Skeletal muscle cell (primary cell): ENCODE measurements around the gene MACROD2.

Experiments
- DNase-seq: peaks from one replicate; pipeline ENCODE4 v3.0.0-alpha.2; 2010; ENCODE audit warnings: low read depth
- H3K4me3 ChIP-seq: 2 replicates; pipeline ENCODE4 v1.5.1; 2011; ENCODE audit warnings: low read depth, mild to moderate bottlenecking, control low read depth, low read length, moderate library complexity

Gene MACROD2

DNA sequence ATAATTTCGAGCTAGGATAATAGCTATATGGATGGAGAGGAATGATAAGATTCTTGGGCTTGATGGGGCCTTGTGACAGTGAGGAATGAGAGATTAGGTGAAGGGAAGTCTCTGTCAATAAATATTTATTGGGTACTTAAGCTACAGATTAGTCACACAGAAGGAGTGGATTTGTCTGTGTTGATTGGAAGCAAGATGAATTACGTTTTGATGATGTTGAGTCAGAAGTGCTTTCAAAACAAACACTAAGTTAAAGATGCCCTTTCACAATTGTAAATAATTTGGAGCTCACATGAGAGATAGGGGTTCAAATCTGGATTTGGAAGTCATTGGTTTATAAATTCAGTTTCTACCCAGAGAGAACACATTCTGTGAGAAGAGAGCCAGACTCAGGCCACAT, 1743.7 kb downstream of the MACROD2 start:
- H3K4me3 ChIP-seq, result no peak overlapping the region
- no peak for DNase-seq

GRCh38 chr20:15740046-15740775, 1744.9 kb downstream of the MACROD2 start:
- no peak overlapping the region for H3K4me3 ChIP-seq
- no peak for DNase-seq

- H3K4me3 ChIP-seq, result no peak overlapping the region
- DNase-seq, result no peak
These were observed 1746.8 kb downstream of the MACROD2 start for GRCh38 chr20:15742087-15742486.

GRCh38 chr20:15742627-15743026, 1747.3 kb downstream of the MACROD2 start:
- no peak for DNase-seq
- H3K4me3 ChIP-seq, result no peak overlapping the region

GRCh38 chr20:15756002-15756753, 1760.9 kb downstream of the MACROD2 start:
- H3K4me3 ChIP-seq, result no peak overlapping the region
- no peak for DNase-seq

DNA sequence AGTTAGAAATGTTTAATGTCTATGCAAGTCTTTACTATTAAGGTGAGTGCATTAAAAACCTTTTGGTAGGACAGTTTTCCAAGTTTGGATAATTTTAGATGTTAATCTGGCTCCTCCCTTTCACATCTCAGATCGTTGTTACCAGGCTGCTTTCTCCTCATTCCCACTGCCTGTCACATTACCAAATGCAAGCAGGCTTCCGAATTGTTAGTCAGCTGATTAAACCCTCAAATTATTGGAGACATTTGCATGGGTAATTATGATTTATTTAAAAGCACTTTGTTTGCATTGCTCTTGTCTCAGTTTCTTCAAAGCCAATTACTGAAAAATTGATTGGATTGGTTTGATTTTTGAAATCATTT, 1761.4 kb downstream of the MACROD2 start:
- H3K4me3 ChIP-seq, result no peak overlapping the region
- no peak for DNase-seq

DNA sequence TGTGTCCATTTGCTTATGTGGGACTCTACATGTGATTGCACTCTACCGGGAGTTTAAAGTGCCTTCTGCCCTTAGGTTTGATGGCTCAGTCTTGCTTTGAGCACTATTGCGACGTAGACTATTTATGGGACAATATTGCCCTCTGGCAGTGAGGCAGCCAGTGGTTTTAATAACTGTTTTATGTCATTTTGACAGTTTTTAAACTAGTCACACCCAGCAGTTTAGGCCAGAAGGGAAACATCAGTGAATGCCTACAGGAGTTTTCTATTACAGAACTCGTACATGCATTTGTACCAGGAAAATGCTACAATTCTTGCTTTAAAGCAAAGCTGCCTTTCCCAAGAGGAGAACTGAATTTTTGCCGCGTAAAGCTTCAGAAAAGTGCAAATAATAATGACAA, 1764.3 kb downstream of the MACROD2 start:
- H3K4me3 ChIP-seq, result no peak overlapping the region
- no peak for DNase-seq

- H3K4me3 ChIP-seq, result no peak overlapping the region
- DNase-seq, result peak; percentile 45
These were observed 1764.8 kb downstream of the MACROD2 start for GRCh38 chr20:15760001-15760621.

- no peak for DNase-seq
- no peak overlapping the region for H3K4me3 ChIP-seq
These were observed 1768.0 kb downstream of the MACROD2 start for GRCh38 chr20:15763366-15763765.

GRCh38 chr20:15767586-15767985, 1772.3 kb downstream of the MACROD2 start:
- DNase-seq, result peak; percentile 31

GRCh38 chr20:15767999-15768741, 1772.9 kb downstream of the MACROD2 start:
- DNase-seq, result no peak

More at GRCh38 chr20:15767586-15767985, 1772.3 kb downstream of the MACROD2 start:
- no peak overlapping the region for H3K4me3 ChIP-seq

GRCh38 chr20:15772826-15773225, 1777.5 kb downstream of the MACROD2 start:
- H3K4me3 ChIP-seq, result no peak overlapping the region
- DNase-seq, result no peak

More at GRCh38 chr20:15767999-15768741, 1772.9 kb downstream of the MACROD2 start:
- no peak overlapping the region for H3K4me3 ChIP-seq

DNA sequence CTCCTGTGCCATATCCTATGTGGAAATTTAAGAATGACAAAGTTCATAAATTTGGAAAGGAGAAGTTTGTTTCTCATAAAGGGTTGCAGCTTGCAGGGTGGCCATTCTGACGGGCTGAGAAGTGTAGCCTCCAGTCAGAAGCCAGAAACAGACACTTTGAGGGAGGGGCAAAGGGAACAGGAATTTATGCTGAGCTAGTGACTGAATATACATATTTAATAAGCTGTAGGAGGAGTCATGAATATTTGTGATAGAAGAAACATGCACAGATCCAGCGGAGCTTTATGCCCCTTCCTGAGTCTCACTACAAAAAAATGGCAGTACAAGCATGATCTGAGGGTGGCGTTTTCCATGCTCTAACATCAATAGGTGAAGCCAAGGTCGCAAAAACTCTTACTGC, 1779.6 kb downstream of the MACROD2 start:
- H3K4me3 ChIP-seq, result no peak overlapping the region
- no peak for DNase-seq

- no peak for DNase-seq
- no peak overlapping the region for H3K4me3 ChIP-seq
These were observed 1781.6 kb downstream of the MACROD2 start for GRCh38 chr20:15776770-15777466.

DNA sequence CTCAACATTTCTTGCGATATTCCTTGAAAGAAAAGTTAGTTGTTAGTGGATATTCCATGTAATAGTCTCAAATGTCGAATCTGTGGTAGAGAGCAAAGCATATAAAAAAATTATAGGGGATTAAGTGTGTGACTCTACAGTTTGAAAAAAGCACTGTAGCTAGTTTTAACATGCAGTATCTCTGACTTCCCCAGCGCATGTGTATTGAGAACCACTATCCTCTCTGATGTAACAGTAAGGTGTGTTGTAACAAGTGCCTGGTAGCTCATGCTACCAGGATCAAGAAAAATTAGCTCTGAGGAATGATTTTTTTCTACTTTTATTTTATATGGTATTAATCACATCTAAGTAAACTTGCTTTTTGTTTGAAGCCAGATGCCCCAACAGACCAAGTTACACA, 1788.7 kb downstream of the MACROD2 start:
- no peak for DNase-seq

DNA sequence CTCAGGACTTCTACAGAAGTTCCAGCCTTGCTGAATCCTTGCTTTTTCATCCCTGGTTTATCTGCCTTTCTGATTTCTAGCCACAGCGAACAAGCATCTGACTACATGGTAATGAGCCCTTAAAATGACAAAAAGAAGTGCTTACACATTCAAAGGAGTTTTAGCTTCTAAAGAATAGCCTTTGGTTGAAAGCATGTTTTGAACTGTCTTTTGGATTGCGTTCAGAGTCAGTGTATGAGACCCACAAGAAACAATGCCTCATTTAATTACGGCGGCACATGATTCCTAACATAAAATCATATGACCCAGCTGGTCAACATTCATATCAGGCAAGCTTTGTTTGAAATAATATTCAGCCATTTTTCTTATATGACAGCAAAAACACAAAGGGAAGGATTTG, 1793.8 kb downstream of the MACROD2 start:
- DNase-seq, result no peak
- no peak overlapping the region for H3K4me3 ChIP-seq

More for the DNA sequence above, 1788.7 kb downstream of the MACROD2 start:
- no peak overlapping the region for H3K4me3 ChIP-seq

GRCh38 chr20:15792855-15793254, 1797.5 kb downstream of the MACROD2 start:
- no peak for DNase-seq
- no peak overlapping the region for H3K4me3 ChIP-seq

DNA sequence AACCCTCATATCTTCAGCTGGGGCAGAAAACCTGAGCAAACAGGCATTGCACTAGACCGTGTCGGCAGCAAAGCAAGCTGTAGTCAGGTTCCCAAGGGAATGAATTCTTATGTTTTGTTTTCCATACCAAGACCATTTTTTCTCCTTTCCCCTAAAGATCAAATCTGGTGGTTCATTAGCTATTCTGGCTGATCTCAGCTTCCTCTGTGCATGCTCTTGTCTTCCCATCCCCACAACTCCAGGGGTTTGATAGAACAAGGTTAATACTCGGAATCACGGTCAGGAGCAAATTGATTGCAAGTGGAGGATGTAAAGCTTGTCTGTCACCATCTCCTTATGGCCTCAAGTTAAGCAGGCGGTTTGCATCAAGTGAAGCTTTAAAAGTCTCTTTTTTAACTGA, 1799.1 kb downstream of the MACROD2 start:
- peak; percentile 8 for DNase-seq
- H3K4me3 ChIP-seq, result no peak overlapping the region

DNA sequence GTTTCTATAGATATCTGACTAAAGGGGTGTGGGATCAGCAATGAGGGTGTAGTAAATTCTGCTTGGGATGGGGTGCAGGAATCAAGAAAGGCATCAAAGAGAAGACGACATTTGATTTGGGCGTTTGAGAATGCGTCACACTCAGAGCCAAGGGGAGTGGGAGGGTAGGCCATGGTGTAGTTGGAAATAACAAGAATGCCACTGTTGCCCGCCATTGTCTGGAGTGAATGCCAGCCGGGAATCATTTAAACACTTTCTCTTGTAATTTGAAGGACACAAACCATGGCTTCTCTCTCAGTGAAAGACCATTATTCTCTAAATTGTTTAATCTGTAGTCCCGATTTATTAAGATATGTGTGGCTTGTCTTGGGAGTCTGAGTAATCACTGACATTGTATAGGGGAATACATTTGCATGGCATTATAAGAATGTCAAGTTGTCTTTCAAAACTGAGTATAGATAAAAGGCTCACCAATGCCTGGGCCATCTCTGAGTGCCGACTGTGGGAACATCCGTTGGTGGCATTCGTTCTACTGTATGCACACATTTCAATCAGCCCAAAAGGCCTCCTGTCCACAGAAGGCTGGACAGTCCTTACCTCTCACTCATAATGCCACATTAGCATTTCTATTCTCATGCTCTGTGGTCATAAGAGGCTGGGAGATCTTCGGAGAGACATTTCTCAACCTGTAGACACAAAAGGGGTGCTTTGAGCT, 1800.1 kb downstream of the MACROD2 start:
- H3K4me3 ChIP-seq, result no peak overlapping the region
- no peak for DNase-seq
